Left colon (tissue), 2 donors: ENCODE data around the gene SGO2. TPM values are rescaled to one million over a fixed set of nuclear protein-coding genes. Genes with fewer than 3 reads are reported as not detected.
"Not testable (repeated sequence)": the region's sequence is repeated elsewhere in the genome, so short reads cannot be mapped to it uniquely, and the experiment has no call there.

ENCODE experiments used
- ATAC-seq: fragments of 200-7000 bp; cut with Tn5 transposase; one replicate; pipeline ENCODE4 v1.9.1; 2020; ENCODE audit warnings: mild to moderate bottlenecking, moderate library complexity
- DNase-seq, 2 donors: peaks; one replicate each; pipeline ENCODE4 v3.0.0-alpha.2; 2020
- intact Hi-C, 2 donors: fragments of 100-400 bp; cut with DNase I in 1 of 2; cut with micrococcal nuclease in 1 of 2; formaldehyde crosslinking; loops; one replicate each; pipeline versions ENCODE4 v1.11.2 to v1.14.0; 2022; cut with DNase I, micrococcal nuclease
- total RNA-seq, 2 donors: library from RNA; stranded (reverse); fragmentation: NEBNext Ultra II Directional; extraction: Animal tissue kit (Norgen Biotek cat#: 25700); gene quantifications; one replicate each; pipeline ENCODE4 v1.2.1, GENCODE V29; 2021
- donor health status: DM: no; HTN: no; CAD: no.
- donor health status: DM: yes; HTN: yes; CAD: no.

The SGO2 gene
- total RNA-seq, 2 donors from 2014 or later: 2.6 to 3.9 TPM

- peak; percentile 93 to 96 for DNase-seq
- intact Hi-C loops: no loop called here
- peak; percentile 95 for ATAC-seq
Observed at GRCh38 chr2:200509612-200510433, 16.2 kb upstream of the SGO2 start, which contains the start of gene KCTD18. Gene KCTD18 (minus strand): TSS chr2:200510068. CDS start chr2:200507016, 3,052 bp downstream.

GRCh38 chr2:200515155-200515554, 10.9 kb upstream of the SGO2 start:
- intact Hi-C loops: no loop called here
- DNase-seq: no peak
- peak; percentile 29 for ATAC-seq

- intact Hi-C loops: no loop called here
- DNase-seq (peak; percentile 16 to 42), ATAC-seq (peak; percentile 46)
Observed at GRCh38 chr2:200523158-200523557, 2.8 kb upstream of the SGO2 start.

GRCh38 chr2:200523604-200524003, 2.4 kb upstream of the SGO2 start:
- DNase-seq (no peak), ATAC-seq (peak; percentile 66)
- intact Hi-C loops: no loop called here

GRCh38 chr2:200525066-200525465, 941 bp upstream of the SGO2 start:
- intact Hi-C loops: no loop called here
- DNase-seq: no peak
- peak; percentile 6 for ATAC-seq

- no peak for DNase-seq
- ATAC-seq: no peak
- intact Hi-C loops: no loop called here
Observed at GRCh38 chr2:200525551-200525881, 491 bp upstream of the SGO2 start.

- no peak for ATAC-seq
Observed at GRCh38 chr2:200528228-200528627, 2.2 kb downstream of the SGO2 start.

GRCh38 chr2:200533754-200534153, 7.7 kb downstream of the SGO2 start:
- intact Hi-C loops: no loop called here
- DNase-seq: no peak
- no peak for ATAC-seq

More at GRCh38 chr2:200528228-200528627, 2.2 kb downstream of the SGO2 start:
- intact Hi-C loops: no loop called here
- DNase-seq: no peak

- no peak for ATAC-seq
- intact Hi-C loops: no loop called here
- DNase-seq: no peak
Observed at GRCh38 chr2:200534572-200534971, 8.6 kb downstream of the SGO2 start.

GRCh38 chr2:200538139-200538538, 12.1 kb downstream of the SGO2 start:
- ATAC-seq (no peak), DNase-seq (no peak)

GRCh38 chr2:200540793-200541192, 14.8 kb downstream of the SGO2 start:
- DNase-seq: no peak
- intact Hi-C loops: no loop called here
- ATAC-seq: no peak

More at GRCh38 chr2:200538139-200538538, 12.1 kb downstream of the SGO2 start:
- intact Hi-C loops: no loop called here

- DNase-seq, ATAC-seq, intact Hi-C loops: not testable (repeated sequence)
Observed at GRCh38 chr2:200566596-200566995, 40.6 kb downstream of the SGO2 start.

- intact Hi-C loops: no loop called here
- ATAC-seq: no peak
- no peak for DNase-seq
Observed at GRCh38 chr2:200567932-200568331, 41.9 kb downstream of the SGO2 start.

GRCh38 chr2:200575957-200576356, 50.0 kb downstream of the SGO2 start:
- intact Hi-C loops: loop anchor here in 1 of 2 donors (5.0 kb wide), 1 partner anchor 126 kb away; no protein-coding TSS in a partner anchor
- no peak for ATAC-seq

GRCh38 chr2:200577027-200577426, 51.0 kb downstream of the SGO2 start:
- intact Hi-C loops: loop anchor here in 1 of 2 donors (5.0 kb wide), 1 partner anchor 125 kb away; no protein-coding TSS in a partner anchor
- DNase-seq: no peak
- no peak for ATAC-seq

More at GRCh38 chr2:200575957-200576356, 50.0 kb downstream of the SGO2 start:
- no peak for DNase-seq

GRCh38 chr2:200578778-200579177, 52.8 kb downstream of the SGO2 start:
- no peak for DNase-seq
- intact Hi-C loops: loop anchor here in 1 of 2 donors (5.0 kb wide), 1 partner anchor 124 kb away; no protein-coding TSS in a partner anchor
- peak; percentile 95 for ATAC-seq

- intact Hi-C loops: no loop called here
- ATAC-seq (no peak), DNase-seq (no peak)
Observed at GRCh38 chr2:200584639-200585038, 58.6 kb downstream of the SGO2 start.

- no peak for ATAC-seq
- no peak for DNase-seq
- intact Hi-C loops: no loop called here
Observed at GRCh38 chr2:200585340-200585729, 59.3 kb downstream of the SGO2 start.

- DNase-seq (peak; percentile 45 to 64), ATAC-seq (peak; percentile 87)
- intact Hi-C loops: no loop called here
Observed at GRCh38 chr2:200585730-200586643, 60.0 kb downstream of the SGO2 start, which contains the start of gene AOX1. Gene AOX1 (plus strand): TSS chr2:200586014. CDS start chr2:200586109, 95 bp downstream.
